Endodermal cell (in vitro differentiated cells): ENCODE measurements around the gene C1orf174. TPM values are rescaled to one million over a fixed set of nuclear protein-coding genes. Genes with fewer than 3 reads are reported as not detected.

Source experiments
- DNase-seq: peaks from one replicate; pipeline ENCODE4 v3.0.0-alpha.2; 2017
- H3K27ac ChIP-seq: 2 replicates; pipeline ENCODE4 v1.5.1; 2013; ENCODE audit warnings: mild to moderate bottlenecking, low read depth, low read length, moderate library complexity
- H3K27me3 ChIP-seq: 2 replicates; pipeline ENCODE4 v1.6.1; 2013; ENCODE audit warnings: mild to moderate bottlenecking, low read length, moderate library complexity; ENCODE audit not compliant: insufficient read depth, control insufficient read depth, poor library complexity, severe bottlenecking
- H3K36me3 ChIP-seq: 2 replicates; pipeline ENCODE4 v1.7.0; 2013; ENCODE audit warnings: mild to moderate bottlenecking, low read length, moderate library complexity; ENCODE audit not compliant: control insufficient read depth, insufficient read depth
- H3K4me1 ChIP-seq: one replicate; pipeline ENCODE4 v1.7.0; 2013; ENCODE audit warnings: low read length; ENCODE audit not compliant: control insufficient read depth, insufficient read depth
- H3K4me3 ChIP-seq: 2 replicates; pipeline ENCODE4 v1.5.1; 2013; ENCODE audit warnings: mild to moderate bottlenecking, low read length, moderate library complexity
- H3K9ac ChIP-seq: 2 replicates; pipeline ENCODE4 v1.6.1; 2013; ENCODE audit warnings: mild to moderate bottlenecking, low read length, moderate library complexity; ENCODE audit not compliant: poor library complexity, severe bottlenecking; ENCODE audit errors: extremely low read depth
- H3K9me3 ChIP-seq: 2 replicates; pipeline ENCODE4 v1.6.1; 2013; ENCODE audit warnings: mild to moderate bottlenecking, low read length, moderate library complexity; ENCODE audit not compliant: control insufficient read depth
- H3K27ac Mint-ChIP-seq: 2 replicates; pipeline ENCODE4 v1.8.0; 2020; ENCODE audit warnings: mixed read lengths
- H3K27me3 Mint-ChIP-seq: 2 replicates; pipeline ENCODE4 v1.8.0; 2021; ENCODE audit warnings: mild to moderate bottlenecking, mixed read lengths; ENCODE audit not compliant: insufficient read depth
- H3K36me3 Mint-ChIP-seq: 2 replicates; pipeline ENCODE4 v1.8.0; 2020; ENCODE audit warnings: low read depth, mixed read lengths
- H3K4me1 Mint-ChIP-seq: 2 replicates; pipeline ENCODE4 v1.8.0; 2020; ENCODE audit warnings: mixed read lengths
- H3K4me3 Mint-ChIP-seq: 2 replicates; pipeline ENCODE4 v1.8.0; 2020; ENCODE audit warnings: mild to moderate bottlenecking, moderate library complexity, mixed read lengths
- H3K9me3 Mint-ChIP-seq: 2 replicates; pipeline ENCODE4 v1.8.0; 2020; ENCODE audit warnings: mild to moderate bottlenecking, mixed read lengths
- WGBS, 2 experiments: methylation state at CpG; one replicate each; pipeline versions ENCODE4 v1.1.5 to v1.1.7; 2013; ENCODE audit warnings: missing lambda C conversion rate in 2 of 2, mixed read lengths in 1 of 2; ENCODE audit not compliant: insufficient coverage in 1 of 2, insufficient read length in 1 of 2; 5-methylcytosine and 5-hydroxymethylcytosine counted together
- total RNA-seq, 2 donors: library from RNA; stranded (reverse); fragmentation: NEBNext Ultra II Directional in 1 of 2; extraction: Animal tissue kit (Norgen Biotek cat#: 25700) in 1 of 2; gene quantifications; 2 replicates in 1 of 2; 3 replicates in 1 of 2; pipeline ENCODE4 v1.2.1, GENCODE V29; 2021
- TF ChIP-seq, protein P1 (sequence below): fragments of 200-600 bp; sonication (generic); conservative IDR thresholded peaks from 2 replicates; pipeline ENCODE4 v1.5.0; 2021; ENCODE audit warnings: antibody characterized with exemption, mild to moderate bottlenecking

C1orf174 gene
- total RNA-seq, 2 donors from 2014 or later = 28.4 to 38.4 TPM

DNA sequence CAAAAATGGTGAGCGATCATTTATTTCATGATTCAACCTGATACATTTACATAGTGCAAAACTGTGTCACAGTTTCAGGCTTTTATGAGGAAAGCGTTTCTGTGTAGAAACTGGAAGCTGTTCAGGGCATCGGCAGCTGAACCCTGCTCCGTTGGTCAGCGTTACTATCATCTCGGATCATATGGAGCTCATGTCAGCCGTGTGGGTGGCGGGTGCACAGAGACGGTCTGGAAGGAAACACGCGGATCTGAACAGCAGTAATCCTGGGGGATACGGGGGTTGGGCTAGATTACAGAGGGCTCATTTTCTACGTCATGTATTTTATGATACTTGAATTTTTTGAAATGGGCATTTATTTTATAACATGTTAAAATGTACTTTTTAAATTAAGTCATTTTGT, 15.1 kb downstream of the C1orf174 start:
- Mint-ChIP-seq H3K27ac (no peak overlapping the region), H3K36me3 (peaks cover 39% of the 10 kb centered on the region), H3K9me3 (no peaks in the 10 kb centered on the region), H3K27me3 (no peaks in the 10 kb centered on the region), H3K4me1 (no peaks in the 10 kb centered on the region), H3K4me3 (no peak overlapping the region)
- H3K9me3 ChIP-seq = no peaks in the 10 kb centered on the region
- DNase-seq = no peak
- no peak overlapping the region for H3K9ac ChIP-seq
- H3K4me1 ChIP-seq = no peaks in the 10 kb centered on the region
- H3K27ac ChIP-seq = no peak overlapping the region
- WGBS, 2 experiments = 97 to 98% methylated on average over 8 to 12 of the region's 13 CpGs
- H3K4me3 ChIP-seq = no peak overlapping the region
- TF ChIP-seq, protein P1, sequence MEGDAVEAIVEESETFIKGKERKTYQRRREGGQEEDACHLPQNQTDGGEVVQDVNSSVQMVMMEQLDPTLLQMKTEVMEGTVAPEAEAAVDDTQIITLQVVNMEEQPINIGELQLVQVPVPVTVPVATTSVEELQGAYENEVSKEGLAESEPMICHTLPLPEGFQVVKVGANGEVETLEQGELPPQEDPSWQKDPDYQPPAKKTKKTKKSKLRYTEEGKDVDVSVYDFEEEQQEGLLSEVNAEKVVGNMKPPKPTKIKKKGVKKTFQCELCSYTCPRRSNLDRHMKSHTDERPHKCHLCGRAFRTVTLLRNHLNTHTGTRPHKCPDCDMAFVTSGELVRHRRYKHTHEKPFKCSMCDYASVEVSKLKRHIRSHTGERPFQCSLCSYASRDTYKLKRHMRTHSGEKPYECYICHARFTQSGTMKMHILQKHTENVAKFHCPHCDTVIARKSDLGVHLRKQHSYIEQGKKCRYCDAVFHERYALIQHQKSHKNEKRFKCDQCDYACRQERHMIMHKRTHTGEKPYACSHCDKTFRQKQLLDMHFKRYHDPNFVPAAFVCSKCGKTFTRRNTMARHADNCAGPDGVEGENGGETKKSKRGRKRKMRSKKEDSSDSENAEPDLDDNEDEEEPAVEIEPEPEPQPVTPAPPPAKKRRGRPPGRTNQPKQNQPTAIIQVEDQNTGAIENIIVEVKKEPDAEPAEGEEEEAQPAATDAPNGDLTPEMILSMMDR = no peak
- no peaks in the 10 kb centered on the region for H3K27me3 ChIP-seq
- peaks cover 28% of the 10 kb centered on the region for H3K36me3 ChIP-seq

DNA sequence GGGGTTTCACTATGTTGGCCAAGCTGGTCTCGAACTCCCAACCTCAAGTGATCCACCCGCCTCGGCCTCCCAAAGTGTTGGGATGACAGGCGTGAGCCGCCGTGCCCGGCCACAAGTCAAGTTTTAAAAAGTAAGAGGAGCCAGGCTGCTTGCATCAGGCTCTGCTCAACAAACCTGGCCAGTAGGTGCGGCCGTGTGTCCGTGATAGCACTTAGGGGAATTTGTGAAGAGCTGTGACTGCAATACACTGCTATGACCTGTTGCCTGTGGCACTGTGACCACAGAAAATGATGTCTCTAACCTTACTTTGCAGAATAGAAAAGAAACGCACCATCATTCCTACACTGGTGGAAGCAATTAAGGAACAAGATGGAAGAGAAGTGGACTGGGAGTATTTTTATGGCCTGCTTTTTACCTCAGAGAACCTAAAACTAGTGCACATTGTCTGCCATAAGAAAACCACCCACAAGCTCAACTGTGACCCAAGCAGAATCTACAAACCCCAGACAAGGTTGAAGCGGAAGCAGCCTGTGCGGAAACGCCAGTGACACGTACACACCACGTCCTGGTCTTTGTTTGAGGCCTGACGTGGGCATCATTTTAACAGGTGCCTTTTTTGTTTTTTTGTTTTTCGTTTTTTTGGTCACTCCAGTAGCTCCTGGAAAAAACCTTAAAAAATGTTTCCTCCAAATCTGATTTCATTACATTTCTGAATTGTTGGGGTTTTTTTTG, 16.7 kb downstream of the C1orf174 start:
- Histone ChIP-seq H3K9me3 (peaks cover 15% of the 10 kb centered on the region), H3K4me3 (no peak overlapping the region), H3K27ac (no peak overlapping the region), H3K9ac (no peak overlapping the region), H3K4me1 (no peaks in the 10 kb centered on the region), H3K36me3 (peaks cover 30% of the 10 kb centered on the region), H3K27me3 (no peaks in the 10 kb centered on the region)
- TF ChIP-seq, protein P1 = no peak
- peaks cover 16% of the 10 kb centered on the region for H3K9me3 Mint-ChIP-seq
- DNase-seq = no peak
- H3K4me3 Mint-ChIP-seq = no peak overlapping the region
- H3K4me1 Mint-ChIP-seq = no peaks in the 10 kb centered on the region
- no peaks in the 10 kb centered on the region for H3K27me3 Mint-ChIP-seq
- 89 to 94% methylated on average over 18 of the region's 18 CpGs for WGBS, 2 experiments
- H3K36me3 Mint-ChIP-seq = peaks cover 45% of the 10 kb centered on the region
- H3K27ac Mint-ChIP-seq = no peak overlapping the region

DNA sequence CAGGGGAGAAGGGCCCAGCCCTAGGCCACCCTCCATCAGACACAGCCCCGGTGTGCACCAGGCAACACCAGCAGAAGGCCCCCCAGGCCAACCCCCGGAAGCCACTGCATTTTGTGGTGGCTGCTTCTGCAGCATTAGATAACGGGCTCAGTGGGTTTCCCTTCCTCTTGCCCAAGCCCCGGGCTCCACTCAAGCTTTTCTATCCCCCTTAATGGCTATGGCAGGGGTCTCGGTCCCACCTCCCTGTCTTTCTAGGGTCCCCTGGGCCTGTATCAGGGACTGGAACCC, 18.9 kb downstream of the C1orf174 start:
- no peaks in the 10 kb centered on the region for H3K4me1 Mint-ChIP-seq
- TF ChIP-seq, protein P1 = no peak
- Histone ChIP-seq H3K27me3 (no peaks in the 10 kb centered on the region), H3K9ac (no peak overlapping the region), H3K27ac (no peak overlapping the region), H3K4me1 (no peaks in the 10 kb centered on the region), H3K9me3 (peaks cover 16% of the 10 kb centered on the region), H3K4me3 (no peak overlapping the region), H3K36me3 (peaks cover 22% of the 10 kb centered on the region)
- peaks cover 21% of the 10 kb centered on the region for H3K9me3 Mint-ChIP-seq
- WGBS, 2 experiments = 90 to 97% methylated on average over 4 to 5 of the region's 5 CpGs
- no peaks in the 10 kb centered on the region for H3K27me3 Mint-ChIP-seq
- no peak overlapping the region for H3K4me3 Mint-ChIP-seq
- DNase-seq = no peak
- peaks cover 46% of the 10 kb centered on the region for H3K36me3 Mint-ChIP-seq
- no peak overlapping the region for H3K27ac Mint-ChIP-seq
